GF-D8 (cell line): Measurements from ENCODE around the gene SCD.

Experiments
- DNase-seq: peaks from one replicate; lab custom pipeline; 2025; lab: John Stamatoyannopoulos, UW

The SCD gene

GRCh38 chr10:100340948-100341847 is 5.8 kb upstream of the SCD start:
- no peak for DNase-seq

DNA sequence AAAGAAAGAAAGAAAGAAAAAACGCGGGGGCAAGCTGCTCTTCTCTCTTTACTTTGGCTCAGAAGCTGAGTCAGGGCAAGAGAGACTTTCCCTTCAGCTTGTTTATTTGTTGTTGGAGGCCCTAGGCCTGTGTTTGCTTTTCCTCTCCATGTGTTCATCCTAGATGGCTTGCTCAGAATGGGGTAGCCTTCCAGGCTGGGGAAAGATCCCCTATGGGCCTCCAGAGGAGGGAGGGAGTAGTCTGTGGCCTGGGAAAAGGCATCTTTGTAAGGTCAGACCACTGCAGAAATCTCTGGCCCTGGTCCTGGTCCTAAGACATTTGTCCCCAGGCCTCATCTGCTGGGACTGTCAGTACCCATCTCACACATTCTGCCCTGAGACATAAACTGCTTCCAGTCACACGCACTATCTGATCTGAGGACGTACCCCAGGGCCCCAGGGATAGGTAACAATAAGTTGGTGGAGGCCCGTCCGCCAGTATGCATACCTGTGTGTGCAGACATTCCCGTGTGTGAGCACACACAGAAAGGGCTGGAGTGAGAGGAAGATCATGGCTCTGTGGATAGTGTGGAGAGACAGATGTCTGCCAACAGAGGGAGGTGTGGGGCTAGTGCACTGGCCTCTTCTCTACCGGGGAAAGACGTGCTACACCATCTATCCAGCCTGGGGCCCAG is 4.9 kb upstream of the SCD start:
- DNase-seq = peak; percentile 33

- DNase-seq = no peak
These were observed 4.4 kb upstream of the SCD start for GRCh38 chr10:100342627-100342972.

GRCh38 chr10:100344241-100344788 is 2.7 kb upstream of the SCD start:
- no peak for DNase-seq

DNA sequence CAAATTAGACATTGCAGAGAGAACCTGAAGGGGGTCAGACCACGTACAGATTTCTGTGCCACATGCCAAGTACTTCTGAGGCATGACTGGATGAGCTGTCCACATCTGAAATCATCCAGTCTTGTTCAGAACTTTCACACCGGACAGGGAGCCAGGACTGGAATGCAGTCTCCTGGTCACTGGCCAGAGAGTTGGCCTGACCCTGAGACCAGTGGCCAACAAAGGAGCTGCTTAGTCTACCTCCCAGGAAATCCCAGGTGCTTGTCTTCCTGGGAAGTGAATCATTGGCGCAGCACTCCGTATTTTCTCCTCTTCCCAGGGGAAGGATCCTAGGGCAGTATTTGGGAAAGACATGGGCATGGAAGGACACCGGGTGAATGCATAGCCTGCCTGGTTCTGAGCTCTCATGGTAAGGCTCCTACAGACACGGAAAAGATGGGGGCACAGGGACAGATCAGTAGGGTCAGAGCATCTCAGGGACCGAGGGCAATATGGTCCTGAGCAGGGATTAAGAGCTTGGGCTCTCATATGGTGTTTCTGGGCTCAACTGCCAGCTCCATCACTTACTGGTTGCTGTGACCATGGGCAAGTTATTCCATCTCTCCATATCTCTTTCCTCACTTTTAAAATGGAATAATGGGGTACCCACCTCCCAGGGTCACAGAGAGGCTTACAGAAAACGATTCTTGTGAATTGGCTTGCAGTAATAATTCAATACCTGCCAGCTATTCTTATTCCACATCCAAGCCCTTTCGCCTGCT is 1.3 kb upstream of the SCD start:
- no peak for DNase-seq

- peak; percentile 33 for DNase-seq
These were observed 675 bp upstream of the SCD start for GRCh38 chr10:100346351-100346764.

DNA sequence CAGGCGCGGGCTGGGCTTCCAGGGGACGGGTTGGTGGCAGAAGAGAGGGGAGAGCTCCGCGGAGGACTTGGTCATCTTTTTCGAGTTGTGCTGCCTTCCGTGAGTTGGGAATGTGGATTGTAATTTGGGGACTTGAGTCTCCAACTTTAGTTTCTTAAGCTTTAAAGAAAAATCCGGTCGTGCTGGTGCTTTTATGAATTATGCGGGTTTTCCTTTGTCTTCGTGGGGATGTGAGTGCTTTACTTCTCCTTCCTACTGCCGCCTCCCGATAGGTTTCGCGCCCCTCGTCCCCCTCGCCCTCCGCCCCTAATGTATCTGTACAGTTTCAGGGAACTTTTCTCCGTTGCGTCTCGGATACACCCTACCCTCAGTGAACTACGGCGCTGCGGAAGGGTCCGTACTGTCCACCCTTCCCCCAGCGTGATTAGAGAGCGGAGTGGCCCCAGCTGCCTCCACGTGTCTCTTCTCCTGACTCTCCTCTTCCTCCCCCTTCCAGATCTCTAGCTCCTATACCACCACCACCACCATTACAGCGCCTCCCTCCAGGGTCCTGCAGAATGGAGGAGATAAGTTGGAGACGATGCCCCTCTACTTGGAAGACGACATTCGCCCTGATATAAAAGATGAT is 649 bp downstream of the SCD start:
- peak; percentile 16 for DNase-seq

DNA sequence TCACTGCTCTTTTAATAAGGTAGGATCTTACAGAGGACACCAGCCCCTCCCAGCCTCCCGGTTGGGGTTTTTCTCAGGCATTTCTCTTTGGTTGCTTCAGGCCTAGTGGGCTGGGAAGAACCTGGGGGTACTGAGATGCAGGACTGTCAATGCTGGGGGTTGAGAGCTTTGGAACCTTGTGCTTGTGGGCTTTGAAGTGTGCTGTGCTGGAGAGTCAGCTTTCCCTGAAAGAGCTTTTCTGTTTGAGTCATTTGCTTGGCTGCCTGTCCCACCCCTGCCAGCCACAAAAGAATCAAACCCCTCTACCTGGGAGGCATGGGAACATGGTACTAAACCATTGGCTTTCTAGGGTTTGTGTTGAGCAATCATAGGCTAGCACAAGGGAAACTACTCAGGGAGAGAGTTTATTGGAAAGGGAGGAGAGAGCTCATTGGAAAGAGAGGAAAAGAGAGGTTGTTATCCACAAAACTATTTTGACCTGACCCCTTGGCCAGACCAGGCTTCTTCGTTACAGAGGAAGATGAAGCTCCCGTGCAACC is 1.4 kb downstream of the SCD start:
- DNase-seq = no peak

- DNase-seq = no peak
These were observed 2.1 kb downstream of the SCD start for GRCh38 chr10:100349087-100349486.

- DNase-seq = no peak
These were observed 2.6 kb downstream of the SCD start for GRCh38 chr10:100349672-100350071.

GRCh38 chr10:100350914-100351485 is 4.0 kb downstream of the SCD start:
- DNase-seq = no peak

GRCh38 chr10:100353770-100354485 is 6.9 kb downstream of the SCD start:
- DNase-seq = no peak

GRCh38 chr10:100355086-100355485 is 8.1 kb downstream of the SCD start:
- DNase-seq = no peak

DNA sequence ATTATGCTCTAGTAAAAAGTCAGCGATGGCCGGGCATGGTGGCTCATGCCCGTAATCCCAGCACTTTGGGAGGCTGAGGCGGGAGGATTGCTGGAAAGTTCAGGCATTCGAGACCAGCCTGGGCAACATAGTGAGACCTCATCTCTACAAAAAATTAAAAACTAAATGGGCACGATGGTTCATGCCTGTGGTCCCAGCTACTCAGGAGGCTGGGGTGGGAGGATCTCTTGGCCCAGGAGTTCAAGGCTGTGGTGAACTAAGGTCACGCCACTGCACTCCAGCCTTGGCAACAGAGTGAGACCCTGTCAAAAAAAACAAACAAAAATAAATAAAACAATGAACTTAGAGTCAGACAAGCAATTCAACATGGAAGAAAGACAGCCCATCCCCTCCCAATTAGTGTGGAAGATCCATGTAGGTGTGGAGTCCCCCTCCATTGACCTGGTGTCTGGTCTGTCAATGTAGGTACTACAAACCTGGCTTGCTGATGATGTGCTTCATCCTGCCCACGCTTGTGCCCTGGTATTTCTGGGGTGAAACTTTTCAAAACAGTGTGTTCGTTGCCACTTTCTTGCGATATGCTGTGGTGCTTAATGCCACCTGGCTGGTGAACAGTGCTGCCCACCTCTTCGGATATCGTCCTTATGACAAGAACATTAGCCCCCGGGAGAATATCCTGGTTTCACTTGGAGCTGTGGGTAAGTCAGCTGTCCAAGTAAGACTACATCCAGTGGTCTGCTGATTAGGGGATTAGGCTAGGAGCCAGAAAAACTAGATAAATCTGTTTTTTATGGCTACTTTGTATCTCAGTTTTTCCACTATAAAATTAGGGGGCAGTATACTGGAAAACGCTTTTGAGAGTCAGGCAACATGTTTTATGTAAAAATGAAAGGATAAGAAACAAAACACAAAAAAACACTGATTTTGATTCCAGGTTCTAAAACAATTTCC is 9.3 kb downstream of the SCD start:
- DNase-seq = no peak

DNA sequence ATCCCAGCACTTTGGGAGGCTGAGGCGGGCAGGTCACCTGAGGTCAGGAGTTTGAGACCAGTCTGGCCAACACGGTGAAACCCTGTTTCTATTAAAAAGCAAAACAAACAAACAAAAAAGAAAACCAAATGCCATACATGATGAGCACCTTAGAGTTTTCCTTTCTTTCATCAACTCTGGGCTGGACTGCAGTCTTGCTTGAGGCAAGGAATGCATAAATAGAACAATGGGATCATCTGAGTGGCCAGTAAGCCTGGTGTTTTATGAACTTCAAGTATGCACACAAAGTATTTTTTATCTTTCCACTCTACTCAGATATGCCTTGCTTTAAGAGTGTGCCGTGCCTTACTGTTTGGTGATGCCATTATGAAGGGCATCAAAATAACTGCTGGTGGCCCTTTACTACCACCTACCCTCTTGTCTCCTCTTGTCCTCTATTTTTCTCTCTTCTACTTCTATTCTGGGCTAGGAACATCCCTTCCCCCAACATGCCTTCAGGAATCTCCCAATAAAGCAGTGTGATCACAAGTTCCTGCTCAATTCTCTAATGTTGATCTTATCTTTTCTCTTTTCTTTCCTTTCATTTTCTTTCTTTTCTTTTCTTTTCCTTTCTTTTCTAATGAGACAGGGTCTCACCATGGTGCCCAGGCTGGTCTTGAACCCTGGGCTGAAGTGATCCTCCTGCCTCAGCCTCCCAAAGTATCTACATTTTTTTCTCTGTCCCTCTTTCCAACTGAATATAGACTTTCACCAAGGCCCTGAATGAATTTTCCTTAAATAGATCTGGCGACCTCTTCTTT is 10.2 kb downstream of the SCD start:
- DNase-seq = no peak

GRCh38 chr10:100359030-100359432 is 12.0 kb downstream of the SCD start:
- DNase-seq = no peak

GRCh38 chr10:100359529-100360150 is 12.6 kb downstream of the SCD start:
- no peak for DNase-seq

DNA sequence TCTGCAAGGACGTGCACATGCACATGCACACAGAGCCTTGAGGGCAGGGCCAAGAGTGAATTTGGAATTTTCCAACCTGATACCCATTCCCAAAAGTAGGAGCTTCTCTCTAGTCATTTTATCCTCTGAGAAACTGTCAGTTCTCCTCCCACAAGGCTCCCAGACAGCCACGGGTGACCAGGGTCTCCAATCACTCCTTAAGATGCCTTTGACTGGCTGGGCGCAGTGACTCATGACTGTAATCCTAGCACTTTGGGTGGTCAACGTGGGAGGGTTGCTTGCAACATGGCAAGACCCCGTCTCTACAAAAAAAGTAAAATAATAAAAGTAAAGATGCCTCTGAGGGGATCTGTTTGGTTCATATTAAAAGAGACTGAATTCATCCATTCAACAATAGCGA is 13.2 kb downstream of the SCD start:
- DNase-seq = no peak
